GM19452 (cell line): ENCODE data around the gene OR2T34.
"Not testable (repeated sequence)": the region's sequence is repeated elsewhere in the genome, so short reads cannot be mapped to it uniquely, and the experiment has no call there.

ENCODE experiments used
- ATAC-seq: cut with Tn5 transposase; IDR thresholded peaks from one replicate; pipeline ENCODE4 v1.9.1; 2021; ENCODE audit not compliant: unreplicated experiment

Gene OR2T34

GRCh38 chr1:248574657-248575056 is at the start of gene OR2T34:
Gene OR2T34, minus strand, starts transcription at chr1:248574757. Its CDS starts 0 bp downstream, at chr1:248574757.
- ATAC-seq: not testable (repeated sequence)

- ATAC-seq: peak; percentile 77
Measured at GRCh38 chr1:248622570-248623001, 48.0 kb upstream of the OR2T34 start.

- no peak for ATAC-seq
Measured at GRCh38 chr1:248621770-248622169, 47.2 kb upstream of the OR2T34 start.

GRCh38 chr1:248618878-248619277 is 44.3 kb upstream of the OR2T34 start:
- ATAC-seq: no peak

GRCh38 chr1:248618119-248618518 is 43.6 kb upstream of the OR2T34 start:
- ATAC-seq: no peak

GRCh38 chr1:248613742-248614141 is 39.2 kb upstream of the OR2T34 start:
- no peak for ATAC-seq

GRCh38 chr1:248611883-248612414 is 37.4 kb upstream of the OR2T34 start:
- ATAC-seq: no peak

- no peak for ATAC-seq
Measured at GRCh38 chr1:248610301-248610700, 35.7 kb upstream of the OR2T34 start.

GRCh38 chr1:248599396-248599795 is 24.8 kb upstream of the OR2T34 start:
- no peak for ATAC-seq

GRCh38 chr1:248597589-248597988 is 23.0 kb upstream of the OR2T34 start, which contains the start of gene OR2T10:
Gene OR2T10, minus strand, starts transcription at chr1:248597700. Its CDS starts 3,932 bp downstream, at chr1:248593768.
- no peak for ATAC-seq

GRCh38 chr1:248596615-248597014 is 22.1 kb upstream of the OR2T34 start:
- ATAC-seq: no peak

GRCh38 chr1:248593226-248593625 is 18.7 kb upstream of the OR2T34 start:
- ATAC-seq: no peak

GRCh38 chr1:248592655-248593054 is 18.1 kb upstream of the OR2T34 start:
- no peak for ATAC-seq

- ATAC-seq: no peak
Measured at GRCh38 chr1:248590055-248590454, 15.5 kb upstream of the OR2T34 start.

GRCh38 chr1:248589334-248589733 is 14.8 kb upstream of the OR2T34 start:
- no peak for ATAC-seq

- ATAC-seq: no peak
Measured at GRCh38 chr1:248585266-248585665, 10.7 kb upstream of the OR2T34 start.

- ATAC-seq: no peak
Measured at GRCh38 chr1:248576260-248576980, 1.9 kb upstream of the OR2T34 start.

GRCh38 chr1:248573856-248574255 is 701 bp downstream of the OR2T34 start:
- ATAC-seq: not testable (repeated sequence)

- ATAC-seq: peak; percentile 74
Measured at GRCh38 chr1:248572049-248572448, 2.5 kb downstream of the OR2T34 start.

- ATAC-seq: not testable (repeated sequence)
Measured at GRCh38 chr1:248570811-248571210, 3.7 kb downstream of the OR2T34 start.

- not testable (repeated sequence) for ATAC-seq
Measured at GRCh38 chr1:248569049-248569448, 5.5 kb downstream of the OR2T34 start.

- ATAC-seq: not testable (repeated sequence)
Measured at GRCh38 chr1:248565530-248566373, 8.8 kb downstream of the OR2T34 start.
